CD14-positive monocyte (primary cell): ENCODE results near the gene VAMP2. TPM values are rescaled to one million over a fixed set of nuclear protein-coding genes. Genes with fewer than 3 reads are reported as not detected.

ENCODE experiments used
- DNase-seq, 3 donors: peaks; one replicate each; pipeline ENCODE4 v3.0.0-alpha.2; 2011 to 2022
- H2AFZ ChIP-seq: 2 replicates; pipeline ENCODE4 v1.6.0; 2012; ENCODE audit warnings: mild to moderate bottlenecking, low read depth, low read length, inconsistent platforms; ENCODE audit not compliant: insufficient read depth, poor library complexity, severe bottlenecking
- H3K27ac ChIP-seq, 2 donors: 1 replicate in 1 of 2; 2 replicates in 1 of 2; pipeline ENCODE4 v1.5.1; 2012 to 2013; ENCODE audit warnings: low read length in 2 of 2, control low read depth in 1 of 2, inconsistent platforms in 1 of 2, low read depth in 1 of 2, mild to moderate bottlenecking in 1 of 2
- H3K27me3 ChIP-seq, 2 donors: one replicate each; pipeline versions ENCODE4 v1.6.0 to v1.6.1; 2011 to 2013; ENCODE audit warnings: low read length in 2 of 2; ENCODE audit not compliant: control insufficient read depth in 2 of 2, insufficient read depth in 2 of 2
- H3K36me3 ChIP-seq, 2 donors: replicated peaks in 1 of 2; 1 replicate in 1 of 2; 2 replicates in 1 of 2; pipeline versions ENCODE4 v1.5.1 to v1.6.1; 2012 to 2013; ENCODE audit warnings: low read length in 2 of 2, control low read depth in 1 of 2, inconsistent platforms in 1 of 2, mild to moderate bottlenecking in 1 of 2; ENCODE audit not compliant: insufficient read depth in 2 of 2, control insufficient read depth in 1 of 2
- H3K4me1 ChIP-seq, 2 donors: 1 replicate in 1 of 2; 2 replicates in 1 of 2; pipeline versions ENCODE4 v1.5.1 to v1.6.1; 2012 to 2013; ENCODE audit warnings: low read length in 2 of 2, control low read depth in 1 of 2, inconsistent platforms in 1 of 2, mild to moderate bottlenecking in 1 of 2, moderate library complexity in 1 of 2; ENCODE audit not compliant: insufficient read depth in 2 of 2, control insufficient read depth in 1 of 2
- H3K4me2 ChIP-seq: replicated peaks from 2 replicates; pipeline ENCODE3; 2012; ENCODE audit warnings: low read length, moderate library complexity, mild to moderate bottlenecking; ENCODE audit not compliant: poor library complexity, severe bottlenecking; ENCODE audit errors: extremely low read depth
- H3K4me3 ChIP-seq, 3 experiments: fragments of 200-600 bp in 1 of 3; sonication (generic) in 1 of 3; replicated peaks in 1 of 3; 1 replicate in 2 of 3; 2 replicates in 1 of 3; pipeline ENCODE4 v1.5.1; 2011 to 2013; ENCODE audit warnings: low read length in 3 of 3, mild to moderate bottlenecking in 3 of 3, control low read depth in 2 of 3, low read depth in 2 of 3, inconsistent platforms in 1 of 3, moderate library complexity in 1 of 3
- H3K79me2 ChIP-seq: 2 replicates; pipeline ENCODE4 v1.6.0; 2012; ENCODE audit warnings: mild to moderate bottlenecking, control low read depth, inconsistent platforms, low read length, moderate library complexity; ENCODE audit not compliant: insufficient read depth
- H3K9ac ChIP-seq: 2 replicates; pipeline ENCODE4 v1.6.0; 2017; ENCODE audit warnings: low read length, mild to moderate bottlenecking; ENCODE audit not compliant: insufficient read depth, poor library complexity, severe bottlenecking
- H3K9me3 ChIP-seq, 2 donors: replicated peaks in 1 of 2; 1 replicate in 1 of 2; 2 replicates in 1 of 2; pipeline versions ENCODE4 v1.5.1 to v1.6.1; 2012 to 2013; ENCODE audit warnings: low read length in 2 of 2, control low read depth in 1 of 2; ENCODE audit not compliant: control insufficient read depth in 1 of 2, insufficient read depth in 1 of 2
- H4K20me1 ChIP-seq: 2 replicates; pipeline ENCODE4 v1.6.0; 2012; ENCODE audit warnings: mild to moderate bottlenecking, low read length, control low read depth, moderate library complexity; ENCODE audit not compliant: insufficient read depth
- H3K27ac Mint-ChIP-seq, 7 donors: one replicate each; pipeline ENCODE4 v1.8.0; 2020; ENCODE audit warnings: mild to moderate bottlenecking in 7 of 7, mixed read lengths in 7 of 7, moderate library complexity in 6 of 7, inconsistent platforms in 2 of 7
- H3K27me3 Mint-ChIP-seq, 3 donors: one replicate each; pipeline ENCODE4 v1.8.0; 2021 to 2022; ENCODE audit warnings: low read depth in 3 of 3, mild to moderate bottlenecking in 3 of 3, mixed read lengths in 3 of 3, moderate library complexity in 3 of 3, inconsistent platforms in 1 of 3
- H3K36me3 Mint-ChIP-seq, 2 donors: one replicate each; pipeline ENCODE4 v1.8.0; 2020; ENCODE audit warnings: mixed read lengths in 2 of 2, inconsistent platforms in 1 of 2, mild to moderate bottlenecking in 1 of 2
- H3K4me1 Mint-ChIP-seq: one replicate; pipeline ENCODE4 v1.8.0; 2020; ENCODE audit warnings: mild to moderate bottlenecking, mixed read lengths
- H3K4me3 Mint-ChIP-seq, 2 donors: one replicate each; pipeline ENCODE4 v1.8.0; 2020; ENCODE audit warnings: mild to moderate bottlenecking in 2 of 2, mixed read lengths in 2 of 2, moderate library complexity in 1 of 2
- H3K9me3 Mint-ChIP-seq, 7 donors: one replicate each; pipeline ENCODE4 v1.8.0; 2020 to 2022; ENCODE audit warnings: mixed read lengths in 7 of 7, mild to moderate bottlenecking in 6 of 7, moderate library complexity in 6 of 7, inconsistent platforms in 2 of 7
- WGBS: methylation state at CpG from one replicate; pipeline ENCODE4 v1.1.5; 2013; ENCODE audit warnings: missing lambda C conversion rate; ENCODE audit not compliant: insufficient coverage; 5-methylcytosine and 5-hydroxymethylcytosine counted together
- intact Hi-C, 2 donors: fragments of 100-400 bp; cut with micrococcal nuclease; formaldehyde crosslinking; loops; one replicate each; pipeline versions ENCODE4 v1.15.0 to v1.15.1; 2023
- polyA plus RNA-seq, 3 donors: library from polyadenylated mRNA; depleted of rRNA in 1 of 3; unstranded in 2 of 3; stranded (reverse) in 1 of 3; fragments of 300-500 nt in 2 of 3; fragments of >200 nt in 1 of 3; fragmentation: Illumina TruSeq in 2 of 3; gene quantifications; 1 replicate in 2 of 3; 2 replicates in 1 of 3; pipeline ENCODE4 v1.2.3, GENCODE V29; 2012 to 2021
- TF ChIP-seq, protein P1 (sequence below): fragments of 200-600 bp; IDR thresholded peaks from one replicate; pipeline ENCODE4 v1.8.0; 2022; ENCODE audit warnings: antibody characterized with exemption, mild to moderate bottlenecking

The VAMP2 gene
- polyA plus RNA-seq, 3 donors, result 10.2 to 139 (median 14.5) TPM

DNA sequence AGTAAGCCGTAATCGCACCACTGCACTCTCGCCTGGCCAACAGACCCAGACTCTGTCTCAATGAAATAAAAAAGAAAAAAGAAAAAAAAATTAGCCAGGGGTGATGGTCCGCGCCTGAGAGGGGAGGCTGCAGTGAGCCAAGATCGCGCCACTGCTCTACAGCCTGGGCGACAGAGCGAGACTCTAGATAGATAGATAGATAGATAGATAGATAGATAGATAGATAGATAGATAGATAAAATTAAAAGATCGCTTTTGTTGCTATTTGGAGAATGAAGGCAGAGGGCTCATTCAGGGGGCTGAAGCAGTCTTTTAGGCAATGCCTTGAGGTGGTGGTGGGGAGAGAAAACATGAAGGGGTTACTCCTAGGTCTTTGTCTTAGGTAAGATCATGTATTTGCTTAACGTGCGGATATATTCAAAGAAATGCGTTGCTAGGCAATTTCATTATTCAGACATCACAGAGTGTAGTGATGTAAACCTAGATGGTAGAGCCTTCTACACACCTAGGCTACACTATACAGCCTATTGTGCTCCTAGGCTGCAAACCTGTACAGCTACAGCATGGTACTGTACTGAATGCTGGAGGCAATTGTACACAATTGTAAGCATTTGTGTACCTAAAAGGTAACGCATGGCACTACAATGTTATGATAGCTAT lies 34.5 kb downstream of the VAMP2 start:
- H3K27me3 Mint-ChIP-seq, result peaks cover 68 to 77% (median 74%) of the 10 kb centered on the region in 3 donors
- intact Hi-C loops, result loop anchor here in 1 of 2 donors (5.0 kb wide), 1 partner anchor 34 kb away; the partner anchor contains the start of gene VAMP2

DNA sequence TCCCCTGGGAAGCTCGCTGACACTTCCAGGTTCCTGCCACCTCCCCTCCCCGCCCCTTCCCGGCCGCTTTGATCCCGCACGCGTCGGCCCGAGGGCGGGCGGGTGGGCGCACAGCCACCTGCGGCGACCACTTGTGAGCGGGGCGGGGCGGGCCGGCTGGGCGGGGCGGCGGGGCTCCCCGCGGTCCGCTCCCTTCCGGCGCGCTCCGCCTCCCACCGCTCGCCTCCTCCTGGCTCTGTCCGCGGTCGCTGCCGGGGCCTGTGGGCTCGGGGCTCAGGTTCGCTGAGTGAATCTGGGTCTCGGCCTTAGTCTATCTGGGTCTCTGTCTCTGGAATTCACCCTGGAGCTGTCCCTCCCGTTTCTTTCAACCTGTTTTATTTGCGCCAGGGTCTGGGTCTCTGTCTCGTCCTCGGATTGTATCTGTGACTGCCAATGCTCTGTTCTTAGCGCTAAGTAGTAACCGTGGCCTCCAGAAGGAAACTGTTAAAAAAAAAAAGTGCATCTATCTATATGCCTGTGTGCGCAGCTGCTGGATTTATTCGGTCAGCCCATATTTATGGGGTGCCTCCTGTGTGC lies 36.2 kb downstream of the VAMP2 start:
- peaks cover 0 to 21% of the 10 kb centered on the region in 2 donors for H3K9me3 ChIP-seq
- TF ChIP-seq, protein P1, sequence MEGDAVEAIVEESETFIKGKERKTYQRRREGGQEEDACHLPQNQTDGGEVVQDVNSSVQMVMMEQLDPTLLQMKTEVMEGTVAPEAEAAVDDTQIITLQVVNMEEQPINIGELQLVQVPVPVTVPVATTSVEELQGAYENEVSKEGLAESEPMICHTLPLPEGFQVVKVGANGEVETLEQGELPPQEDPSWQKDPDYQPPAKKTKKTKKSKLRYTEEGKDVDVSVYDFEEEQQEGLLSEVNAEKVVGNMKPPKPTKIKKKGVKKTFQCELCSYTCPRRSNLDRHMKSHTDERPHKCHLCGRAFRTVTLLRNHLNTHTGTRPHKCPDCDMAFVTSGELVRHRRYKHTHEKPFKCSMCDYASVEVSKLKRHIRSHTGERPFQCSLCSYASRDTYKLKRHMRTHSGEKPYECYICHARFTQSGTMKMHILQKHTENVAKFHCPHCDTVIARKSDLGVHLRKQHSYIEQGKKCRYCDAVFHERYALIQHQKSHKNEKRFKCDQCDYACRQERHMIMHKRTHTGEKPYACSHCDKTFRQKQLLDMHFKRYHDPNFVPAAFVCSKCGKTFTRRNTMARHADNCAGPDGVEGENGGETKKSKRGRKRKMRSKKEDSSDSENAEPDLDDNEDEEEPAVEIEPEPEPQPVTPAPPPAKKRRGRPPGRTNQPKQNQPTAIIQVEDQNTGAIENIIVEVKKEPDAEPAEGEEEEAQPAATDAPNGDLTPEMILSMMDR, result no peak
- peaks cover 47 to 77% of the 10 kb centered on the region in 2 donors for H3K27me3 ChIP-seq
- H3K79me2 ChIP-seq, result no peaks in the 10 kb centered on the region
- DNase-seq, result peak in 1 of 3 donors; percentile 22
- H3K9ac ChIP-seq, result no peak overlapping the region
- H3K4me2 ChIP-seq, result peak overlapping the region; percentile 98
- Mint-ChIP-seq H3K9me3 (peaks cover 0 to 41% (median 27%) of the 10 kb centered on the region in 7 donors), H3K36me3 (peaks cover 21 to 29% of the 10 kb centered on the region in 2 donors), H3K4me3 (peak overlapping the region; percentile 86 to 97), H3K4me1 (peaks cover 52% of the 10 kb centered on the region), H3K27ac (peak overlapping the region in 3 of 7 donors; percentile 26 to 52 (median 38)), H3K27me3 (peaks cover 81 to 90% (median 85%) of the 10 kb centered on the region in 3 donors)
- intact Hi-C loops, result loop anchor here in 1 of 2 donors (5.0 kb wide), 1 partner anchor 36 kb away; the partner anchor contains the start of gene VAMP2
- peaks cover 54 to 58% of the 10 kb centered on the region in 2 donors for H3K4me1 ChIP-seq
- no peaks in the 10 kb centered on the region for H3K36me3 ChIP-seq
- H3K27ac ChIP-seq, result no peak overlapping the region
- H4K20me1 ChIP-seq, result peaks cover 17% of the 10 kb centered on the region
- H3K4me3 ChIP-seq, result peak overlapping the region; percentile 40 to 77 (median 47)
- H2AFZ ChIP-seq, result peak overlapping the region; percentile 74
- WGBS, result 0% methylated on average over 37 of the region's 45 CpGs

More for the DNA sequence above, 34.5 kb downstream of the VAMP2 start:
- Histone ChIP-seq H2AFZ (no peak overlapping the region), H3K9me3 (peaks cover 0 to 20% of the 10 kb centered on the region in 2 donors), H4K20me1 (peaks cover 8% of the 10 kb centered on the region), H3K4me1 (peaks cover 39 to 41% of the 10 kb centered on the region in 2 donors), H3K27me3 (peaks cover 35 to 63% of the 10 kb centered on the region in 2 donors), H3K4me3 (no peak overlapping the region), H3K79me2 (no peaks in the 10 kb centered on the region), H3K9ac (no peak overlapping the region), H3K4me2 (no peak overlapping the region), H3K36me3 (no peaks in the 10 kb centered on the region), H3K27ac (no peak overlapping the region)
- H3K27ac Mint-ChIP-seq, result no peak overlapping the region
- peaks cover 0 to 27% (median 18%) of the 10 kb centered on the region in 7 donors for H3K9me3 Mint-ChIP-seq
- WGBS, result 96% methylated on average over 10 of the region's 14 CpGs
- H3K36me3 Mint-ChIP-seq, result peaks cover 14 to 22% of the 10 kb centered on the region in 2 donors
- H3K4me1 Mint-ChIP-seq, result peaks cover 39% of the 10 kb centered on the region
- H3K4me3 Mint-ChIP-seq, result peak overlapping the region in 1 of 2 donors; percentile 67
- TF ChIP-seq, protein P1, result no peak
- no peak for DNase-seq
